ENCODE data around the gene FAM200B.

The FAM200B gene

DNA sequence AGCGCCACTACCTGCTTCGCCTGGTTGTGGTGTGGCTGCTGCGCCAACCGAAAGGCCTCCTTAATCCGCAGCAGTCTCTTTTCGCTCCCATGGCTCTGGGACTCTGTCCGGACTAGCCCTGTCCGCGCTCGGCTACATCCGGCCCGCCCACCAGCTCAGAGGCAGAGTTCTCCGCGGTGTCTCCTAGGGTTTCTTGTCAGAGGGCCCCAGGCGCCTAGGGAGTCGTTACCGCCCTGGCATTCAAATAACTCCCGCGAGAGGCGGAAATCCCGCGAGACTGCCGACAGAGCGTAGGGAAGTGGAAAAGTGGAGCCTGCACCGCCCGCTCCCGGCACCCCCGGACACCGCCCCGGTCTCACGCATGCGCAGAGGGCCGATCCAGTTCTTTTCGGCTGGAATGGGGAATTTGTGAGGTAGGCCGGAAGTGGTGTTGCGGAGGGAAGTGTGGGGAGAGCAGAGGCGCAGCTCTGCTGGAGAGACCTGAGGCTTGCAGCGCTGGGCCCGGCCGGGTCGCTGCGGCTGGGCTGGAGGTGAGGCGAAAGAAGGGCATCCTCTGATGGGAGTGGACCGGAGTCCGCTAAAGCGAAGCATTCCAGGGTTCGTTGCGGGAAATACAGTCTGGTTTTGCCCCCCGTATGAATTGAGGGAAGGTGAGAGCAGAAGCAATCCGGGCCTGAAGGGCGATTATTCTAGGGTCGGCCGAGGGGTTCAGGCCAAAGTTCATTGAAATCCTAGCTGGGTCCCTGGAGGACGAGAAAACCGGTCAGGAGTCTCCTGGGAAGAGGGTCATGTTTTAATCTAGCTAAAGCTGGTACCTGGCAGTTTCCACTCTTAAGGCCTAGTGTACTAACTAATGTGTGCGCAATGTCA lies at the start of gene FAM200B:
Gene FAM200B, plus strand, starts transcription at position 456 of the 870 bp plus-strand sequence. CDS start 5,151 bp downstream, outside the sequence.
- peak; percentile 92 for TF ChIP-seq POLR2A (IDR thresholded peaks at IDR 0.05; ENCODE audit: low read depth, low read length)
- FAIRE-seq (peak; percentile 87), DNase-seq (ENCODE audit: insufficient read length, low spot score) (peak; percentile 59)

DNA sequence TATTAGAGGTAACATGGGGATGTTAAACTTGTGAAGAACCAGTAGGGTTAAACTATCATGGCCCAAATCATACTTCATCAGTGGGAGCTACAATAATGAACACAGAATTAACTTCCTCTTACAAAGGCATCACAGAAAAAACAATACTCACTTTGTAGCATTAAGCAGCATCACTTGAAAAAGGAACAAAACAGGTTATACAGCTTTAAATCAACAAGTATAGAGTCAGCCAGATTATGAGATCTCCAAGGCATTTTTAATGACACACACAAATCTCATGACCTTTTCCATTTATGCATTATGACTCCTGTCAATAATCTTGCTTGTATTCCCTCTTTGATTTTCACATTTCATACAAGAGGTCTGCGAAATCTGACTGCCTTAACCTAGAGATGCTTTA lies 44.8 kb upstream of the FAM200B start:
- no peak for FAIRE-seq
- DNase-seq (ENCODE audit: insufficient read length, low spot score) = no peak
- no peak for TF ChIP-seq POLR2A (IDR thresholded peaks at IDR 0.05; ENCODE audit: low read depth, low read length)

DNA sequence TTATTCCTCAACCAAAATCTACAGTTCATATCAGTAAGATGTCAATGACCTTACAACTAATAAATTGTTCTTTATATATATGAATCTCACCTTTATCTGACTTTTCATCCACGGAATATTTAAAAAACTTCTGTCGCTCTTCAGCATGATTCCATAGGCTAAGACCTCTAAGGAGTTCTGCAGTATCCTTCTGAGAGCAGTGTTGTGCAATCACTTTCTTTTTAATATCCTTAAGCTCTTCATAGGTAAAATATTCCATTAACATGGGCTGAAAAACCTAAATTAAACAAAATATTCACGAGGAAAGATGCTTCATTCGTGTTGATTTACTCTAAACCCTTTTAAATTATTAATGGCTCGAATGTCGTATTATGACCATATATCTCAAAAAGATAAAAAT lies 43.2 kb upstream of the FAM200B start:
- TF ChIP-seq POLR2A (IDR thresholded peaks at IDR 0.05; ENCODE audit: low read depth, low read length) = no peak
- FAIRE-seq = no peak

DNA sequence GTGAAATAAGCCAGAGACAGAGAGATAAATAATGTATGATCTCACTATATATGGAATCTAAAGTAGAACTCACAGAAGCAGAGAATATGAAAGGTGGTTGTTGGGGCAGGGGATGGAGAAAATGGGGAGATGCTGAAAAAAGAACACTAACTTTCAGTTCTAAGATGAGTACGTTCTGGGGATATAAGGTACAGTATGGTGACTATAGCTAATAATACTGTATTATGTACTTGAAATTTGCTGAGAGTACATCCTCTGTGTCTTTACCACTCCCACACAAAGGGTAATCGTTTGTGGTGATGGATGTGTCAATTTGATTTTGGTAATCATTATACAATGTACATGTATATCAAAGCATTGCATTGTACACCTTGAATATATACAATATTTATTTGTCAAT lies 33.0 kb upstream of the FAM200B start:
- DNase-seq (ENCODE audit: insufficient read length, low spot score) = no peak
- no peak for TF ChIP-seq POLR2A (IDR thresholded peaks at IDR 0.05; ENCODE audit: low read depth, low read length)
- FAIRE-seq = no peak

More for the DNA sequence above, 43.2 kb upstream of the FAM200B start:
- DNase-seq (ENCODE audit: insufficient read length, low spot score) = no peak

DNA sequence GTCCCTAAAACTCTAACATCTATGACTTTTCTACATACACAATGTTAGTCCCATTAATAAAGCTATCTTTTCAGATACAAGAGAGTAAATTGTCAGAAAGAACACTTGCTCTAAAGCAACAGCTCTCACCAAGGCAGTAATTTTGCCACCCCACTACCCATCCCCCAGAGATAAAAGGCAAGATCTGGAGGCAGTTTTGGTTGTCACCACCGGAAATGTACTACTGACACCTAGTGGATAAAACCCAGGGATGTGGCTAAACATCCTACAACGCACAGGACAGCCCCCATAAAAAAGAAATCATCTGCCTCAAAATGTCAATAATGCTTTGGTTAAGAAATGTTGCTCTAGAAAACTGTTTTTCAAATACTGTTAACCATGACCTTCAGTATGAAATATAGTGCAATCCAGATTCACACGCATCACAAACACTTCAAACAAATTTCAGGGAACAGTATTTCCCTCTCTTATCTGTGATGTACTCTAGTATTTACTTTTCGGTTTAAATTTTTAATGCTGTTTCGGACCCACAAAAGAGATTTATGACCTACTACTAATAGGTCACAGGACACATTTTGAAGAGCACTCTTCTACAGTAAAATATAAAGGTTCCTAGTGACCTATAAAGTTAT lies 31.6 kb upstream of the FAM200B start:
- FAIRE-seq = no peak
- TF ChIP-seq POLR2A (IDR thresholded peaks at IDR 0.05; ENCODE audit: low read depth, low read length) = no peak
- no peak for DNase-seq (ENCODE audit: insufficient read length, low spot score)

DNA sequence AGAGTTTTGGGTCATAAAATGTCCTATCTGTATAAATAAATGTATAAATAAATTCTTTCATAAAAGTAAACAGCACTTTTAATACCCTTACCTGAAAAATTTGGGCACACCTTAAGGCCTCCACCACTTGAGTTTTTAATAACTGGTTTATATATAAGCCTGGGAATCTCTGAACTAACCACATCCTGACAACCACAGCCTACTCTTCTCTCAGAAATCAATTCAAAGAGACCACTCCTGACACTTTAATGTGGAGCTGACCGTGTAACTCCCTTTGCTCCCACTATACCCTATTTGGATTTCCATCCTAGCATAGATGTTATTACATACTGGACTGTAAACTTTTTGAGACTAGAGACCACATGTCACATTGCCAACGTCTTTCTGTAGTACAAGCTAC lies 30.0 kb upstream of the FAM200B start:
- no peak for TF ChIP-seq POLR2A (IDR thresholded peaks at IDR 0.05; ENCODE audit: low read depth, low read length)
- FAIRE-seq (no peak), DNase-seq (ENCODE audit: insufficient read length, low spot score) (no peak)

DNA sequence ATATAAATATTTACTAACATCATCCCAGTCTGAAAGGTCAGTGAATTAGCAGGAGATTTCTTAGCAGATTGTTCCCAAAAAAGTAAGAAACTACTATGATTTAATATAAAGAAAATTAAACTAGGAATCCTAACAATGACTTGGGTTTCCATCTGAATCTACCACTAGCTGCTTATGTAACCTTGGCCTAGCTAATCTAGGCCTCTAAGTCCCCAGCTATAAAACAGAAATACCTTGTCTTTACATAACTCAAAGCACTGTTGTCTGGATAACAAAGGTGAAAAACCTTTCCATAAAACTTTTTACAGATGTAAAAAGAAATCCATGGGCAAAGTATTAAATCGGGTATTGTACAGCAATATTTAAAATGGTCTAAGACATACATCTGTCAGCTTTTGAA lies 29.4 kb upstream of the FAM200B start:
- no peak for DNase-seq (ENCODE audit: insufficient read length, low spot score)

DNA sequence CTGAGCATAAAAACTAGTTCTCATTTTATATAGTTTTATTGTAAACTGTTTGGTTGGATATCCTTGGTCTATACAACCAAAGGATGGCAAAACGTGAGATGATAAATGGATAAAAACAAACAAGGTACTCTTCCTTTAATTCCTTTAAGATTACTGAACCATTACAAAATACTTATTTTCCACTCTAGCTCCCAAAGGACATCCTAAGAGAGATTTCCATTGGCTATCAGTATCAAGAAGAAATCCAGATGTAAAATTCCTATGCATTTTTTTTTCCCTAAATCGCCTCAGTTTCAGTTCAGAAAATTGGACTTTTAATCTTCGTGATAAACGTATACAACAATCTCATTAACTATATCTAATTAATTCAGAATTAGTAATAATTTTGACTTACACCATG lies 28.8 kb upstream of the FAM200B start:
- FAIRE-seq (no peak), DNase-seq (ENCODE audit: insufficient read length, low spot score) (no peak)
- TF ChIP-seq POLR2A (IDR thresholded peaks at IDR 0.05; ENCODE audit: low read depth, low read length) = no peak

More for the DNA sequence above, 29.4 kb upstream of the FAM200B start:
- TF ChIP-seq POLR2A (IDR thresholded peaks at IDR 0.05; ENCODE audit: low read depth, low read length) = no peak
- FAIRE-seq = no peak

DNA sequence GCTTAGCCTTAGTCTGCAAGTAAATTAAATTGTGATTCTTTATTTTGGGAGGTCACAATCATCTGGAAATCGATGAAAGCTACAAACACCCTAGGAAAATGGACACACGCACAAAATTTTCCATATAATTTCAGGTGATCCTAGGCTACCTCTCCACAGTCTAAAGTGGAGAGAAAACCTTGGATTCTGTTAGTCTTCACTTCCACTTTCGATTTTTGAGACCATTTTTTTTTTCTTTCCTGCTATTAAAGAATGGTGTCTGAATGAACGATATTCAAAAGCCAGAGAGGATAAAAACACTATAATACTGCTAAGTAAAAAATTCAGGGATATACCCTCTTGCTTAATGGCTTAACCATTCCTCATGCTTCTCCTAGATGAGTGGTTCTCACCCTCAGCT lies 28.2 kb upstream of the FAM200B start:
- FAIRE-seq (no peak), DNase-seq (ENCODE audit: insufficient read length, low spot score) (no peak)
- TF ChIP-seq POLR2A (IDR thresholded peaks at IDR 0.05; ENCODE audit: low read depth, low read length) = no peak

DNA sequence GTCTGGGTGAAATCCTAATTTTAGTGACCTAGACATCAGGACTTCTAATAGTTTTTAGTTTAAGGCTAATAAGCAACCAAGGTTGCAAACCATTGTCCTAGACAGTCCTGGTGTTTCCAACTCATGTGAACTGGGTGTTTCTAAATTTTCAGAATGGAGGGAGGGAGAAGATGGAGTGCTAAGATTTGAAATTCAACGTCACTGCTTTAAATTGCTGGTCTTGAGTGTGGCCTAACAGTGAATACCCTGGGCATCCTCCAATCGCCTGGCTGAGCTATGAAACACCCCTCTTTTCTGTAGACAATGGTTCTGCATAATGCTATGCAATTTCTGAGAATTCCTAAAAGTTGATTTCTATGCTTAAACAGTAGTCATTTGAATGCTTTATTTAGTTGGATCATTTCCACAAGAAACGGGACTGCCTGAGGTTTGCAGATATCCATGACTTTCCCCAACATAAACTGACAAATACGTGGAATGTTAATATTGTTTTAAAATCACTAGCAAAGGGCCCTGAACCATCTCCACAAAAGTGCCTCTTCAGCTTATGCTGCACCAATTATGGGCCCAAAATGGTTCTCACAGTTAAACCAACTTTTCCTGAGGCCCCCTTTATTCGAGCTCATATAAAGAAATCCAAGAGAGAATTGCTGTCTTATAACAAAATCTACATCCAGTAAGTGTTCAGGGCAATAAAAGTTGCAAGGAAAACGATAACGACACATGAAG lies 27.6 kb upstream of the FAM200B start:
- no peak for DNase-seq (ENCODE audit: insufficient read length, low spot score)
- no peak for TF ChIP-seq POLR2A (IDR thresholded peaks at IDR 0.05; ENCODE audit: low read depth, low read length)
- FAIRE-seq = no peak

DNA sequence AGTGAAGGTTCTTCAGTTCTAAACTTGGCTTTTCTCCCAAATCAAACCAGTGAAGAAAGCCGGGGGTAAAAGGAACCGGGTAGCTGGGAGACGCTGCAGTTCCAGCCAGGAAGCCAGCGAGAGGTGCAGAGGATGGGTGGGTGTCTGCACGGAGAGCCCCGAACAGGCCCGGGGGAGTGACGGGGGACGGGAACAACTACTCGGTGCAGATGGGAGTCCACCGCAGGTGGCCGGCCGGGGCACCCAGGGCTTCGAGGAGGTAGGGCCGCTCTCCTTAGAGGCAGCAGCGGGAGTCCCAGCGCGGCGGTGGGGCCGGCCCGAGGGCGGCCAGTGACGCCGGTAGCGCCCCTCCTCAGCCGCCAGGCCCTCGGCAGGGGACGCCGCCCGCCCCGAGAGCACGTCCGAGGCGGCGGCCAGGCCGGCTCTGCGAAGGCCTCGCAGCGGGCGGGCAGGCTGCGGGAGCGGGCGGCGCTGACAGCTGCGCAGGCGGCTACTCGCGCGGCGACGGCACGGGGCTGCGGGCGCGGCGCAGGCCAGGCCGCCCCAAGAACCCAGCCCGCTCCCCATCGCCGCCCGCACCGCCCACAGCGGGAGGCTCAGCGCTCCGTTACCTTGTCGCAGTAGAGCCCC lies 26.9 kb upstream of the FAM200B start:
- DNase-seq (ENCODE audit: insufficient read length, low spot score) (peak; percentile 3), FAIRE-seq (no peak)
- TF ChIP-seq POLR2A (IDR thresholded peaks at IDR 0.05; ENCODE audit: low read depth, low read length) = no peak

DNA sequence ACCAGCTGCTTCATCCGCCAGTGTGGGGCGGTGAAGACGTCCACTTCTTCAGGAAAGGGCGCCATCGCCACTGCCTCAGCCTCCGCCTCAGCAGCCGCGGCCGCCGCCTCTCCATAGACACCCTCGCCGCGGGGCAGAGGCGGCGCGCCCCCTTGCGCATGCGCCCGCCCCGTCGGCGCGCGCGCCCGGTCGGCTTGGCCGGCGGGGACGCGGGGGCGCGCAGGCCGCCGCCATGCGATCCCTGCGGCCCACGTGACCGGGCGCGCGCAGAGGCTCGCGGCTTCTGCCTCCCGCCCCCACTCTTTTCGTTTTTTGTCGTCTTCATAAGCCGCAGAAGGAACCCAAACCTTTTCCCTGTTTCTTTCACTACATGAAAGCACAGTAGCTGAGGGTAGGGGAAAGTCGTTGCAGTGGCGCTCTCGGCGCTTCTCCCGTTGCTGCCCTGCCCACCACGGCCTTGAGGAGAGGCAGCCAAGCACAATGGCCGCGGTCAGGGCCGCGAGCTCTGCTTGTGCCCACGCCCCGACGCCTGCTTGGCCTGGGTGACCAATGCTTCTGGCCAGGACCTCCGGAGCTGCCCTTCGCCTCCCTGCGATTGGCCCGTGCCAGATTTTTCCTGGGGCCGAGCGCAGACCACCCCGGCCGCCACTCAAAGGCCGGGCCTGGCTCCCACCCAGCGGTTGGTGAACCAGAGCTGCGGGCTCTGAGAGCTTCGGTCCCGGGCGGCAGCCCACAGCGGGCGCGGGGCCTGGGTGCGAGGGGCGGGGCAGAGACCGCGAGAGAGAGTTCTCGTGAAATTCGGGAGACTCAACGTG lies 26.2 kb upstream of the FAM200B start, which contains the start of gene FBXL5:
Gene FBXL5, minus strand, starts transcription at position 135 of the 815 bp plus-strand sequence. Its CDS starts 70 bp downstream, at position 65.
- DNase-seq (ENCODE audit: insufficient read length, low spot score) (peak; percentile 30), FAIRE-seq (no peak)
- peak; percentile 93 for TF ChIP-seq POLR2A (IDR thresholded peaks at IDR 0.05; ENCODE audit: low read depth, low read length)

DNA sequence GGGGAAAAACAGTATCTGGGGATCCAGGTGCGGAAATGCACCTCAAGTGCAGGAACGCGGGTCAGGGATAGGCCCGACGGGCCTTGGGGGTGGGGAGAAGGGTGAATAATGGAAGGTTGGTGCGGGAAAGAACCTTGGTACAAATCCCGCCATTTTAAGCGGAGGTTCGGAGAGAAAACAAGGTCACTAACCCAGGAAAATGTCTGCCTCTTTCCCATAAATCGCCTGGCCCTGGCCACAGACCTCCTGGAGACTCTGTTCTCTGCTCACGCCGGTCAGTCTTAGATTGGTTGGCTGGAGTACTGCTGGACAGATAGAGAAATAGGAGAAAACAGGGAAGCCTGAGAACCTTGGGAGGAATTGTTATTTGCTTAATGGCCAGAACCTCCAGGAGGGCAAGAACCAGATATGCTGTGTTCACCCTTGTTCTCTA lies 25.6 kb upstream of the FAM200B start:
- FAIRE-seq (no peak), DNase-seq (ENCODE audit: insufficient read length, low spot score) (no peak)

More for the DNA sequence above, 25.6 kb upstream of the FAM200B start:
- TF ChIP-seq POLR2A (IDR thresholded peaks at IDR 0.05; ENCODE audit: low read depth, low read length) = no peak

Measured in H54 (cell line).